Ascending aorta (tissue), 2 donors: ENCODE measurements around the gene CLEC2B. TPM values are rescaled to one million over a fixed set of nuclear protein-coding genes. Genes with fewer than 3 reads are reported as not detected.

Experiments used
- DNase-seq, 2 donors: peaks; one replicate each; pipeline ENCODE4 v3.0.0-alpha.2; 2019; ENCODE audit warnings: low spot score in 2 of 2
- H3K27ac ChIP-seq, 2 donors: fragments of 200-600 bp; sonication (generic); one replicate each; pipeline ENCODE4 v1.5.1; 2016 to 2017; ENCODE audit warnings: mild to moderate bottlenecking in 1 of 2
- H3K27me3 ChIP-seq: fragments of 200-600 bp; sonication (generic); one replicate; pipeline ENCODE4 v1.5.1; 2017
- H3K36me3 ChIP-seq, 2 donors: fragments of 200-600 bp; sonication (generic); one replicate each; pipeline ENCODE4 v1.5.1; 2016
- H3K4me1 ChIP-seq, 2 donors: fragments of 200-600 bp; sonication (generic); one replicate each; pipeline ENCODE4 v1.5.1; 2016 to 2017; ENCODE audit warnings: mild to moderate bottlenecking in 1 of 2
- H3K4me3 ChIP-seq, 2 donors: fragments of 200-600 bp; sonication (generic); one replicate each; pipeline ENCODE4 v1.5.1; 2016 to 2017; ENCODE audit warnings: mild to moderate bottlenecking in 1 of 2
- H3K9me3 ChIP-seq, 2 donors: fragments of 200-600 bp; sonication (generic); one replicate each; pipeline ENCODE4 v1.5.1; 2016
- intact Hi-C: fragments of 100-400 bp; cut with DNase I; formaldehyde crosslinking; loops from one replicate; pipeline ENCODE4 v1.15.1; 2023
- total RNA-seq: library from RNA; depleted of rRNA; stranded (reverse); fragments of >200 nt; gene quantifications from one replicate; pipeline ENCODE4 v1.1.0, GENCODE V29; 2016
- TF ChIP-seq, protein P1 (sequence below), 3 experiments: fragments of 200-600 bp in 2 of 3; fragments of 450-650 bp in 1 of 3; sonication (generic) in 2 of 3; IDR thresholded peaks; one replicate each; pipeline ENCODE4 v1.5.1; 2016 to 2019; ENCODE audit warnings: antibody characterized with exemption in 3 of 3, mild to moderate bottlenecking in 1 of 3, moderate library complexity in 1 of 3

CLEC2B gene
- total RNA-seq, 1 donor from 2014 or later, result 1.1 TPM

DNA sequence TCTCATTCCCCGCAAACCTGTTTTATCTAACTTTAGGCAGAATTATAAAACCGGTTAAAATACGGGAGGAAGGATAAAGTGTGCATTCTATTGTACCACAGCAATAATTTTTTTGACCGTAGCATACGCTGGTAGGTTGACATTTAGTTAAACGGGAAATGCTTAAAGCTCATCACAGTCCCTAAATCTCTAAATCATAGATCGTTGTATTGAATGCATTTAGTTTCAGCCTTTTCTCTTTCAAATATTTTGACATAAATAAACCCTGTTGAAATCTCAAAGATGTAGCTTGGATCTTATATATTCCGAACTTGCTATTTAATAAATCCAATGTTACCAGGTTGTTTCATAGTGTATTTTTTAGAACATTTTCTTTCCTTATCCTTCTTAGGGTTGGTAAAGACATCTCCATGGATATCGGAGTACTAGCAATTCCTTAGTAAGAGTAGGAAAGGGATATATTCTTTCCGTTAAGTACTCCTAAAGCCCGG lies 798 bp downstream of the CLEC2B start:
- no peak for DNase-seq
- TF ChIP-seq, protein P1, sequence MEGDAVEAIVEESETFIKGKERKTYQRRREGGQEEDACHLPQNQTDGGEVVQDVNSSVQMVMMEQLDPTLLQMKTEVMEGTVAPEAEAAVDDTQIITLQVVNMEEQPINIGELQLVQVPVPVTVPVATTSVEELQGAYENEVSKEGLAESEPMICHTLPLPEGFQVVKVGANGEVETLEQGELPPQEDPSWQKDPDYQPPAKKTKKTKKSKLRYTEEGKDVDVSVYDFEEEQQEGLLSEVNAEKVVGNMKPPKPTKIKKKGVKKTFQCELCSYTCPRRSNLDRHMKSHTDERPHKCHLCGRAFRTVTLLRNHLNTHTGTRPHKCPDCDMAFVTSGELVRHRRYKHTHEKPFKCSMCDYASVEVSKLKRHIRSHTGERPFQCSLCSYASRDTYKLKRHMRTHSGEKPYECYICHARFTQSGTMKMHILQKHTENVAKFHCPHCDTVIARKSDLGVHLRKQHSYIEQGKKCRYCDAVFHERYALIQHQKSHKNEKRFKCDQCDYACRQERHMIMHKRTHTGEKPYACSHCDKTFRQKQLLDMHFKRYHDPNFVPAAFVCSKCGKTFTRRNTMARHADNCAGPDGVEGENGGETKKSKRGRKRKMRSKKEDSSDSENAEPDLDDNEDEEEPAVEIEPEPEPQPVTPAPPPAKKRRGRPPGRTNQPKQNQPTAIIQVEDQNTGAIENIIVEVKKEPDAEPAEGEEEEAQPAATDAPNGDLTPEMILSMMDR (IDR thresholded peaks at IDR 0.05), result no peak
- no peaks in the 10 kb centered on the region for H3K36me3 ChIP-seq
- peak overlapping the region; percentile 39 to 46 for H3K27ac ChIP-seq
- no peaks in the 10 kb centered on the region for H3K9me3 ChIP-seq
- H3K27me3 ChIP-seq, result no peaks in the 10 kb centered on the region
- H3K4me1 ChIP-seq, result no peaks in the 10 kb centered on the region
- peak overlapping the region; percentile 48 to 52 for H3K4me3 ChIP-seq
- intact Hi-C loops, result no loop called here

- Histone ChIP-seq H3K4me3 (peak overlapping the region in 1 of 2 donors; percentile 52), H3K9me3 (peaks cover 0 to 3% of the 10 kb centered on the region in 2 donors), H3K27me3 (no peaks in the 10 kb centered on the region), H3K4me1 (no peaks in the 10 kb centered on the region), H3K27ac (no peak overlapping the region), H3K36me3 (no peaks in the 10 kb centered on the region)
- TF ChIP-seq, protein P1 (IDR thresholded peaks at IDR 0.05), result no peak
- intact Hi-C loops, result no loop called here
- DNase-seq, result no peak
These were observed 1.6 kb downstream of the CLEC2B start for GRCh38 chr12:9867531-9867930.

DNA sequence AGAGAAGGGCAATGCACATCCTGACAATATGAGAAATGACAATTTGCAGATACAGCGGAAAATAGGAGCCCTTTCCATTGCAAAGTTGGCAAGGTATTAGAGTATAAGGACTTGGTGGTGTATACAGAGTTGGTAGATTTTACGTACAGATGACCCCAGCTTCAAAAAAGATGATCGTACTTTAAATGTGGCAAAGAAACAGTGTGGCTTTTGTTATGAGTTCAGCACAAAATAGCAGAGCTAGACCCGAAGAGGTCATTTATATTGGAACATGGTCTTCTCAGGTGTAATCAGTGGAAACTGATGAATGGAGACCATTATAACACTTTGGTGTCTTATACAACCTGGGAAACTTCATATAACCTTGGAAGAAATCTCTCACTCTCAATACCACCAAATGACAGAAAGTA lies 2.3 kb downstream of the CLEC2B start:
- no peak overlapping the region for H3K27ac ChIP-seq
- H3K4me3 ChIP-seq, result peak overlapping the region; percentile 23 to 52
- H3K4me1 ChIP-seq, result no peaks in the 10 kb centered on the region
- no peaks in the 10 kb centered on the region for H3K36me3 ChIP-seq
- peaks cover 0 to 3% of the 10 kb centered on the region in 2 donors for H3K9me3 ChIP-seq
- no peaks in the 10 kb centered on the region for H3K27me3 ChIP-seq
- DNase-seq, result no peak
- intact Hi-C loops, result no loop called here
- TF ChIP-seq, protein P1 (IDR thresholded peaks at IDR 0.05), result no peak

DNA sequence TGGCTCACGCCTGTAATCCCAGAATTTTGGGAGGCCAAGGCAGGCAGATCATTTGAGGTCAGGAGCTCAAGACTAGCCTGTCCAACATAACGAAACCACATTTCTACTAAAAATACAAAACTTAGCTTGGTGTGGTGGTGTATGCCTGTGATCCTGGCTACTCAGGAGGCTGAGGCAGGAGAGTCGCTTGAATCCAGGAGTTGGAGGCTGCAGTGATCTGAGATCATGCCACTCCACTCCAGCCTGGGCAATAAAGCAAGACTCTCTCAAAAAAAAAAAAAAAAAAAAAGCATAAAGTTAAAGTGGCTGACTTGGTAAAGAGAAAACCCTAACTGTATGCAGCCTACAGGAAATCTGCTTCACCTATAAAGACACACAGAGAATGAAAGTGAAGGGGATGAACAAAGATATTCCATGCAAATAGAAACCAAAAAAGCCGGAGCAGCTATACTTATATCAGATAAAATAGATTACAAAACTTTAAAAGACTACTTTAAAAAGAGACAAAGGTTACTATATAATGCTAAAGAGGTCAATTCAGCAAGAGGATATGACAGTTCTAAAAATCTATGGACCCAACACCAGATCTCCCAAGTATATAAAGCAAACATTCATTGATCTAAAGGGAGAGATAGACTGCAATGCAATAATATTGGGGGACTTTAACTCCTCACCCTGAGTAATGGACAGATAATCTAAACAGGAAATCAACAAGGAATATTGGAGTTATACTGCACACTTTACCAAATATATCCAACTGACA lies 4.1 kb downstream of the CLEC2B start:
- Histone ChIP-seq H3K27me3 (no peaks in the 10 kb centered on the region), H3K36me3 (no peaks in the 10 kb centered on the region), H3K4me3 (peak overlapping the region in 1 of 2 donors; percentile 32), H3K27ac (no peak overlapping the region), H3K9me3 (peaks cover 0 to 3% of the 10 kb centered on the region in 2 donors), H3K4me1 (no peaks in the 10 kb centered on the region)
- intact Hi-C loops, result no loop called here
- TF ChIP-seq, protein P1 (IDR thresholded peaks at IDR 0.05), result no peak
- DNase-seq, result no peak

- no peak for DNase-seq
- TF ChIP-seq, protein P1 (IDR thresholded peaks at IDR 0.05), result no peak
- Histone ChIP-seq H3K27ac (no peak overlapping the region), H3K4me1 (no peaks in the 10 kb centered on the region), H3K27me3 (no peaks in the 10 kb centered on the region), H3K36me3 (no peaks in the 10 kb centered on the region), H3K9me3 (peaks cover 0 to 3% of the 10 kb centered on the region in 2 donors), H3K4me3 (no peak overlapping the region)
- intact Hi-C loops, result no loop called here
These were observed 11.0 kb downstream of the CLEC2B start for GRCh38 chr12:9858135-9858534.
